ENCODE measurements around the gene KRT77.

The KRT77 gene

DNA sequence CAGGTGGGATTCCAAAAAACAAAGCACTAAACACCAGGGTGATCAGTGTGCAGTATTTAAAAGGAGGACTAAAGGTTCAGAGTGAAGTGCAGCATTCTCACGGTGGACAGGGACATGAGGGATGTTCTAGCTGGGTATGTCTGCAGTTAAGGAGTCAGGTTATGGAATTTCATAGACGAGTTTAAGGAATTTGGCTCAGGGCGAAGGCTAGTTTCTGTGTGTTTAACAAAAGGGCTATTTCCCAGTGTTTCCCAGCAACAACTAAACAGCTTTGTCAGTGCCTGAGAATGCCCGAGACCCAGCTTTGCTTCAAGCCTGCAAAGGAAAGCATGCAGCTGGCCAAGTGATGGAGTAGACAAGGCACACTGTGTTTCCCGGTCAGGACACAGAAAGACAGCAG lies 30.1 kb downstream of the KRT77 start:
- Histone ChIP-seq H3K9ac (ENCODE audit: low read depth, low read length, poor library complexity) (no peak overlapping the region), H4K91ac (ENCODE audit: low read depth, low read length, poor library complexity) (no peak overlapping the region), H3K4me3 (ENCODE audit: low read length in 2 of 2) (no peak overlapping the region), H2BK12ac (ENCODE audit: low read length) (no peak overlapping the region), H3K36me3 (replicated peaks in 1 of 2; ENCODE audit: control insufficient read depth in 2 of 2, insufficient read depth in 2 of 2, low read length in 2 of 2) (no peaks in the 10 kb centered on the region), H2BK15ac (ENCODE audit: low read length) (no peak overlapping the region), H3K4ac (ENCODE audit: low read length) (no peak overlapping the region), H3K79me1 (ENCODE audit: low read depth, low read length) (no peaks in the 10 kb centered on the region), H3K14ac (ENCODE audit: low read length) (no peak overlapping the region), H2AFZ (ENCODE audit: low read length) (no peak overlapping the region), H3K23ac (ENCODE audit: low read depth, low read length, poor library complexity) (no peak overlapping the region), H3K4me2 (ENCODE audit: insufficient read depth, low read length, poor library complexity, severe bottlenecking) (no peak overlapping the region), H3K9me3 (replicated peaks in 1 of 2; ENCODE audit: control insufficient read depth in 2 of 2, insufficient read depth in 1 of 2, low read depth in 1 of 2, low read length in 2 of 2) (no peaks in the 10 kb centered on the region), H3K27me3 (ENCODE audit: control insufficient read depth in 3 of 3, insufficient read depth in 3 of 3, low read depth in 1 of 3, low read length in 3 of 3) (no peaks in the 10 kb centered on the region), H2BK5ac (ENCODE audit: low read length) (no peak overlapping the region), H3K27ac (replicated peaks; ENCODE audit: low read length) (no peak overlapping the region), H3K18ac (ENCODE audit: low read length) (no peak overlapping the region), H3K4me1 (ENCODE audit: control insufficient read depth in 2 of 2, insufficient read depth in 1 of 2, low read depth in 1 of 2, low read length in 2 of 2) (peaks cover 0 to 5% of the 10 kb centered on the region in 2 donors), H2BK120ac (ENCODE audit: low read depth, low read length) (no peak overlapping the region), H2AK5ac (ENCODE audit: low read depth, low read length) (no peak overlapping the region), H4K8ac (ENCODE audit: low read depth, low read length) (no peak overlapping the region)
- WGBS, 2 donors (ENCODE audit: extremely low coverage in 2 of 2, insufficient read length in 2 of 2, insufficient replicate concordance in 1 of 2) = no CpG with 5 or more reads among the region's 5 CpGs
- no peak for DNase-seq (ENCODE audit: low spot score)

DNA sequence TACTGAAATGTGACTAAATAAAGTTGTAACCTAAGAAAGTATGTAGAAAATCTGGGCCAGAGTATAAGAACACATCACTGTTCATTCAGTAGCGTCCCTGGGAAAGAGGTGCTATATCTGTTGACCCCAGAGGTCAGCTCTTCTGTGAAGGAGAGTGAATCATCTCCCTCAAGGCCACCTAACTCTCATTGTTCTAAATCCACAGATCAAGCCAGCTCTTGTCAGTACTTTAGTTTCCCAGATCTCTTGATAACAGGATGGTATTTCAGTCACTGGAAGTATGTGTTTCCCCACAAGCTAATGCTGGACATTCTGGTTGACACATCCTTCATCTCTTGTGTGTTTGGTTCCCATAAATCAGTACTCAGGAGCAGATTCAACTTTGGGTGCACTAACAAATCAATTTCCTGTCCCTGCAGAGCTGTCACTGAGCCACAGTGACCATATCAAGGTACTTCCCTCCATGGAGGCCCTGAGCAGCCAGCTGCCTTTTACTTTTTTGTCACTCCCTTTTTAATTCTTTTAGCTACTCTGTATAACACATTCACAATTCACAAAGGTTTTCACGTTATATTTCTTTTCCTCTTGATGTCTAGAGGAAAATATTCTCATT lies 30.9 kb downstream of the KRT77 start:
- Histone ChIP-seq H3K14ac (ENCODE audit: low read length) (no peak overlapping the region), H2BK120ac (ENCODE audit: low read depth, low read length) (no peak overlapping the region), H4K8ac (ENCODE audit: low read depth, low read length) (no peak overlapping the region), H4K91ac (ENCODE audit: low read depth, low read length, poor library complexity) (no peak overlapping the region), H3K4me3 (ENCODE audit: low read length in 2 of 2) (no peak overlapping the region), H3K9ac (ENCODE audit: low read depth, low read length, poor library complexity) (no peak overlapping the region), H3K4me2 (ENCODE audit: insufficient read depth, low read length, poor library complexity, severe bottlenecking) (no peak overlapping the region), H3K27me3 (ENCODE audit: control insufficient read depth in 3 of 3, insufficient read depth in 3 of 3, low read depth in 1 of 3, low read length in 3 of 3) (no peaks in the 10 kb centered on the region), H3K4ac (ENCODE audit: low read length) (no peak overlapping the region), H3K4me1 (ENCODE audit: control insufficient read depth in 2 of 2, insufficient read depth in 1 of 2, low read depth in 1 of 2, low read length in 2 of 2) (peaks cover 0 to 5% of the 10 kb centered on the region in 2 donors), H3K18ac (ENCODE audit: low read length) (no peak overlapping the region), H2AK5ac (ENCODE audit: low read depth, low read length) (no peak overlapping the region), H2BK12ac (ENCODE audit: low read length) (no peak overlapping the region), H2AFZ (ENCODE audit: low read length) (no peak overlapping the region), H2BK15ac (ENCODE audit: low read length) (no peak overlapping the region), H3K27ac (replicated peaks; ENCODE audit: low read length) (no peak overlapping the region), H3K23ac (ENCODE audit: low read depth, low read length, poor library complexity) (no peak overlapping the region), H3K9me3 (replicated peaks in 1 of 2; ENCODE audit: control insufficient read depth in 2 of 2, insufficient read depth in 1 of 2, low read depth in 1 of 2, low read length in 2 of 2) (no peaks in the 10 kb centered on the region), H2BK5ac (ENCODE audit: low read length) (no peak overlapping the region), H3K79me1 (ENCODE audit: low read depth, low read length) (no peaks in the 10 kb centered on the region), H3K36me3 (replicated peaks in 1 of 2; ENCODE audit: control insufficient read depth in 2 of 2, insufficient read depth in 2 of 2, low read length in 2 of 2) (no peaks in the 10 kb centered on the region)
- DNase-seq (ENCODE audit: low spot score) = no peak
- no CpG with 5 or more reads among the region's 2 CpGs for WGBS, 2 donors (ENCODE audit: extremely low coverage in 2 of 2, insufficient read length in 2 of 2, insufficient replicate concordance in 1 of 2)

DNA sequence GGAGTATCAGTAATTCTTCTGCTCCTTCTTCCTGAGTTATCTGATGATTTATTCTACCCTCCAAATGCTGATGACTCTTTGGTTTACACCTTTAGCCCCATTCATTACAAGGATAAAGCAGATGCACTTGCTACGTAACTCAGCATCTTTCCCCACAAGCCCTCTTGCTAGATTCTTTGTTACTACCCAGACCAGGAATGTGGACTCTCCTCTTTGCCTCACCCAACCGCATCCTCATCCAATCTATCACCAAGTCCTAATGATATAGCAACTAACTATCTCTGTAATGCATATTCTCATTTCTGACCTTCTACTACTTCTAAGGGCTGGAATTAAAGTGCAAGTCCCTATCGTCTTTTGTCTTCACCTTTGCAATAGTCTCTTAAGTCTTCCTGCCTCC lies 32.4 kb downstream of the KRT77 start:
- no peak overlapping the region for H3K23ac ChIP-seq (ENCODE audit: low read depth, low read length, poor library complexity)
- no peak for DNase-seq (ENCODE audit: low spot score)
- H3K79me1 ChIP-seq (ENCODE audit: low read depth, low read length) = no peaks in the 10 kb centered on the region
- no peak overlapping the region for H2BK12ac ChIP-seq (ENCODE audit: low read length)
- no peak overlapping the region for H3K4ac ChIP-seq (ENCODE audit: low read length)
- no peak overlapping the region for H3K18ac ChIP-seq (ENCODE audit: low read length)
- no peak overlapping the region for H2BK120ac ChIP-seq (ENCODE audit: low read depth, low read length)
- no CpG with 5 or more reads among the region's 3 CpGs for WGBS, 2 donors (ENCODE audit: extremely low coverage in 2 of 2, insufficient read length in 2 of 2, insufficient replicate concordance in 1 of 2)
- no peaks in the 10 kb centered on the region for H3K27me3 ChIP-seq (ENCODE audit: control insufficient read depth in 3 of 3, insufficient read depth in 3 of 3, low read depth in 1 of 3, low read length in 3 of 3)
- H3K4me2 ChIP-seq (ENCODE audit: insufficient read depth, low read length, poor library complexity, severe bottlenecking) = no peak overlapping the region
- no peaks in the 10 kb centered on the region for H3K9me3 ChIP-seq (replicated peaks in 1 of 2; ENCODE audit: control insufficient read depth in 2 of 2, insufficient read depth in 1 of 2, low read depth in 1 of 2, low read length in 2 of 2)
- H4K91ac ChIP-seq (ENCODE audit: low read depth, low read length, poor library complexity) = no peak overlapping the region
- H2AK5ac ChIP-seq (ENCODE audit: low read depth, low read length) = no peak overlapping the region
- H4K8ac ChIP-seq (ENCODE audit: low read depth, low read length) = no peak overlapping the region
- H3K4me1 ChIP-seq (ENCODE audit: control insufficient read depth in 2 of 2, insufficient read depth in 1 of 2, low read depth in 1 of 2, low read length in 2 of 2) = peaks cover 0 to 5% of the 10 kb centered on the region in 2 donors
- H3K36me3 ChIP-seq (replicated peaks in 1 of 2; ENCODE audit: control insufficient read depth in 2 of 2, insufficient read depth in 2 of 2, low read length in 2 of 2) = no peaks in the 10 kb centered on the region
- H2BK15ac ChIP-seq (ENCODE audit: low read length) = no peak overlapping the region
- no peak overlapping the region for H3K9ac ChIP-seq (ENCODE audit: low read depth, low read length, poor library complexity)
- H3K14ac ChIP-seq (ENCODE audit: low read length) = no peak overlapping the region
- no peak overlapping the region for H3K4me3 ChIP-seq (ENCODE audit: low read length in 2 of 2)
- H2AFZ ChIP-seq (ENCODE audit: low read length) = no peak overlapping the region
- no peak overlapping the region for H2BK5ac ChIP-seq (ENCODE audit: low read length)
- no peak overlapping the region for H3K27ac ChIP-seq (replicated peaks; ENCODE audit: low read length)

DNA sequence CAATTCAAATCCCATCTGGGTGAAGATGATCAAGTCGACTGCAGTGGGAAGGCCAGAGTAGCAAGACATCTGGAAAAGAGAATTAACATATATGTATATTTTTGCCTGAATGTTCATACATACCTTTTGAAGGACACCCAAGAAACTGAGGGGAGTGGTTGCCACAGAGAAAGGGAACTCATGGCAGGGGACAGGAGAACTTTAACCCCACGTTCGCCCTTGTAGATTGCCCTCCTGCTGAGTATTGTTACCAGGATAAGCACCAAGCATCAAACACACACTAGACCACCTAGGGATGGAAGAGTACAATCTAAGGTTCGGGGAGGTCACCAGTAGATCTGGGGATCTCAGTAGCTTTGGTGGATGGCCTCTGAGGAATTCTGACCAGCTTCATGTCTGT lies 32.8 kb downstream of the KRT77 start:
- Histone ChIP-seq H2BK5ac (ENCODE audit: low read length) (no peak overlapping the region), H3K9me3 (replicated peaks in 1 of 2; ENCODE audit: control insufficient read depth in 2 of 2, insufficient read depth in 1 of 2, low read depth in 1 of 2, low read length in 2 of 2) (no peaks in the 10 kb centered on the region), H3K27me3 (ENCODE audit: control insufficient read depth in 3 of 3, insufficient read depth in 3 of 3, low read depth in 1 of 3, low read length in 3 of 3) (no peaks in the 10 kb centered on the region), H3K14ac (ENCODE audit: low read length) (no peak overlapping the region), H3K36me3 (replicated peaks in 1 of 2; ENCODE audit: control insufficient read depth in 2 of 2, insufficient read depth in 2 of 2, low read length in 2 of 2) (no peaks in the 10 kb centered on the region), H2BK120ac (ENCODE audit: low read depth, low read length) (no peak overlapping the region), H3K4me3 (ENCODE audit: low read length in 2 of 2) (no peak overlapping the region), H3K79me1 (ENCODE audit: low read depth, low read length) (no peaks in the 10 kb centered on the region), H3K4ac (ENCODE audit: low read length) (no peak overlapping the region), H4K8ac (ENCODE audit: low read depth, low read length) (no peak overlapping the region), H3K18ac (ENCODE audit: low read length) (no peak overlapping the region), H2BK15ac (ENCODE audit: low read length) (no peak overlapping the region), H4K91ac (ENCODE audit: low read depth, low read length, poor library complexity) (no peak overlapping the region), H3K9ac (ENCODE audit: low read depth, low read length, poor library complexity) (no peak overlapping the region), H2AK5ac (ENCODE audit: low read depth, low read length) (no peak overlapping the region), H2AFZ (ENCODE audit: low read length) (no peak overlapping the region), H3K4me1 (ENCODE audit: control insufficient read depth in 2 of 2, insufficient read depth in 1 of 2, low read depth in 1 of 2, low read length in 2 of 2) (peaks cover 0 to 5% of the 10 kb centered on the region in 2 donors), H3K23ac (ENCODE audit: low read depth, low read length, poor library complexity) (no peak overlapping the region), H2BK12ac (ENCODE audit: low read length) (no peak overlapping the region), H3K4me2 (ENCODE audit: insufficient read depth, low read length, poor library complexity, severe bottlenecking) (no peak overlapping the region), H3K27ac (replicated peaks; ENCODE audit: low read length) (no peak overlapping the region)
- no CpG with 5 or more reads among the region's 4 CpGs for WGBS, 2 donors (ENCODE audit: extremely low coverage in 2 of 2, insufficient read length in 2 of 2, insufficient replicate concordance in 1 of 2)
- no peak for DNase-seq (ENCODE audit: low spot score)

Measured in neuronal stem cell (in vitro differentiated cells).